Transverse colon (tissue), 4 donors: ENCODE data around the gene FRY. TPM values are rescaled to one million over a fixed set of nuclear protein-coding genes. Genes with fewer than 3 reads are reported as not detected.
"Not testable (repeated sequence)": the region's sequence is repeated elsewhere in the genome, so short reads cannot be mapped to it uniquely, and the experiment has no call there.

Experiments used
- DNase-seq: peaks from one replicate; pipeline ENCODE4 v3.0.0-alpha.2; 2019
- H3K27ac ChIP-seq, 4 donors: fragments of 200-600 bp; sonication (generic); 2 replicates each; pipeline ENCODE4 v1.5.1; 2016 to 2018; ENCODE audit warnings: inconsistent platforms in 4 of 4
- H3K27me3 ChIP-seq: fragments of 200-600 bp; sonication (generic); 2 replicates; pipeline ENCODE4 v1.5.1; 2017; ENCODE audit warnings: inconsistent platforms
- H3K36me3 ChIP-seq, 4 donors: fragments of 200-600 bp; sonication (generic); 2 replicates each; pipeline ENCODE4 v1.5.1; 2017 to 2019; ENCODE audit warnings: inconsistent platforms in 4 of 4
- H3K4me1 ChIP-seq, 4 donors: fragments of 200-600 bp; sonication (generic); 2 replicates each; pipeline ENCODE4 v1.5.1; 2017 to 2020; ENCODE audit warnings: inconsistent platforms in 4 of 4
- H3K4me3 ChIP-seq, 4 donors: fragments of 200-600 bp; sonication (generic); 1 replicate in 1 of 4; 2 replicates in 3 of 4; pipeline versions ENCODE4 v1.5.1 to v1.6.1; 2017 to 2019; ENCODE audit warnings: inconsistent platforms in 4 of 4
- H3K9me3 ChIP-seq, 2 donors: fragments of 200-600 bp; sonication (generic); 2 replicates each; pipeline ENCODE4 v1.5.1; 2017 to 2019; ENCODE audit warnings: inconsistent platforms in 2 of 2
- CTCF ChIP-seq, 5 experiments: fragments of 200-600 bp in 3 of 5; fragments of 450-650 bp in 2 of 5; sonication (generic) in 3 of 5; IDR thresholded peaks; 1 replicate in 2 of 5; 2 replicates in 3 of 5; pipeline ENCODE4 v1.5.1; 2016 to 2017; ENCODE audit warnings: antibody characterized with exemption in 5 of 5, inconsistent platforms in 3 of 5, mild to moderate bottlenecking in 2 of 5, moderate library complexity in 1 of 5
- EP300 ChIP-seq: sonication (generic); formaldehyde crosslinking; IDR thresholded peaks from one replicate; pipeline ENCODE4 v1.6.1; 2017; ENCODE audit warnings: antibody characterized with exemption, low read depth
- POLR2A ChIP-seq: fragments of 450-650 bp; IDR thresholded peaks from one replicate; pipeline ENCODE4 v1.6.1; 2016; ENCODE audit warnings: antibody characterized with exemption, mild to moderate bottlenecking, moderate library complexity
- POLR2AphosphoS5 ChIP-seq, 3 donors: sonication (generic); formaldehyde crosslinking; IDR thresholded peaks; one replicate each; pipeline ENCODE4 v1.6.1; 2016; ENCODE audit warnings: antibody characterized with exemption in 3 of 3
- WGBS, 2 donors: methylation state at CpG; one replicate each; pipeline ENCODE4 v1.1.5; 2018; ENCODE audit warnings: low coverage in 1 of 2; 5-methylcytosine and 5-hydroxymethylcytosine counted together
- in situ Hi-C, 4 donors: fragments of 200-750 bp; cut with MboI; loops; one replicate each; pipeline versions ENCODE4 v1.15.0 to v1.15.1; 2017; ENCODE audit warnings: low sequenced_read_pairs in 3 of 4, low pct_ligation_motif_present in 1 of 4, low pct_unique_long_range_greater_than_20kb in 1 of 4
- intact Hi-C: fragments of 100-400 bp; cut with DNase I; formaldehyde crosslinking; loops from one replicate; pipeline ENCODE4 v1.15.1; 2023; ENCODE audit warnings: low total_unique reads
- total RNA-seq, 4 donors: library from RNA; depleted of rRNA; stranded (reverse); fragments of >200 nt; gene quantifications; one replicate each; pipeline ENCODE4 v1.1.0, GENCODE V29; 2016

The FRY gene
- 10 to 100 TPM in 2 of 4 donors, 1 to 10 TPM in 2; 6.7 to 42.6 (median 12.4) TPM for total RNA-seq

- Histone ChIP-seq H3K27me3 (peaks cover 15% of the 10 kb centered on the region), H3K36me3 (no peaks in the 10 kb centered on the region), H3K4me1 (peaks cover 0 to 32% (median 4%) of the 10 kb centered on the region in 4 donors), H3K4me3 (peak within 1 kb of the TSS; percentile 45 to 85 (median 54)), H3K9me3 (no peaks in the 10 kb centered on the region), H3K27ac (peak within 1 kb of the TSS; percentile 78 to 82 (median 81))
- intact Hi-C loops (no loop called here), in situ Hi-C loops (no loop called here)
- TF ChIP-seq EP300 (no peak), POLR2AphosphoS5 (IDR thresholded peaks at IDR 0.05) (peak in 2 of 3 donors; percentile 12 to 71)
- 1% methylated on average over 52 of the region's 59 CpGs; no CpG with 5 or more reads in 1 of the 2 donors for WGBS, 2 donors
- peak; percentile 56 for DNase-seq
Observed at GRCh38 chr13:32031025-32031814, at the start of gene FRY. Gene FRY (plus strand): TSS chr13:32031774. CDS start chr13:32031796, 22 bp downstream.

GRCh38 chr13:31982124-31982523 is 49.5 kb upstream of the FRY start:
- Histone ChIP-seq H3K27ac (no peak overlapping the region), H3K36me3 (no peaks in the 10 kb centered on the region), H3K27me3 (no peaks in the 10 kb centered on the region), H3K4me3 (no peak overlapping the region), H3K9me3 (no peaks in the 10 kb centered on the region), H3K4me1 (no peaks in the 10 kb centered on the region)
- in situ Hi-C loops = loop anchor here in 1 of 4 donors (25.0 kb wide), 1 partner anchor 105 kb away; no protein-coding TSS in a partner anchor
- no peak for DNase-seq
- 90 to 91% methylated on average over 2 of the region's 2 CpGs for WGBS, 2 donors
- intact Hi-C loops = no loop called here
- no peak for TF ChIP-seq POLR2A

- WGBS, 2 donors = 40 to 54% methylated on average over 5 of the region's 5 CpGs
- Histone ChIP-seq H3K4me1 (no peaks in the 10 kb centered on the region), H3K36me3 (no peaks in the 10 kb centered on the region), H3K4me3 (no peak overlapping the region), H3K27ac (no peak overlapping the region), H3K9me3 (no peaks in the 10 kb centered on the region), H3K27me3 (no peaks in the 10 kb centered on the region)
- no peak for TF ChIP-seq POLR2A
- TF ChIP-seq CTCF (IDR thresholded peaks at IDR 0.05) = no peak
- TF ChIP-seq POLR2AphosphoS5 (IDR thresholded peaks at IDR 0.05) = no peak
- TF ChIP-seq EP300 = no peak
- peak; percentile 45 for DNase-seq
- intact Hi-C loops (no loop called here), in situ Hi-C loops (loop anchor here in 1 of 4 donors (25.0 kb wide), 1 partner anchor 105 kb away; no protein-coding TSS in a partner anchor)
Observed at GRCh38 chr13:31982540-31982939, 49.0 kb upstream of the FRY start.

- H3K36me3 ChIP-seq, H3K27me3 ChIP-seq, H3K9me3 ChIP-seq, intact Hi-C loops, H3K4me1 ChIP-seq, DNase-seq, H3K27ac ChIP-seq, H3K4me3 ChIP-seq: not testable (repeated sequence)
- WGBS, 2 donors = 100% methylated on average over 2 of the region's 2 CpGs; no CpG with 5 or more reads in 1 of the 2 donors
- in situ Hi-C loops = loop anchor here in 1 of 4 donors (25.0 kb wide), 1 partner anchor 104 kb away; no protein-coding TSS in a partner anchor
Observed at GRCh38 chr13:31983696-31984095, 47.9 kb upstream of the FRY start.

GRCh38 chr13:31984388-31984787 is 47.2 kb upstream of the FRY start:
- WGBS, 2 donors = 90 to 92% methylated on average over 2 to 4 of the region's 4 CpGs
- H3K36me3 ChIP-seq, intact Hi-C loops, H3K27ac ChIP-seq, H3K4me3 ChIP-seq, DNase-seq, H3K4me1 ChIP-seq, H3K27me3 ChIP-seq, H3K9me3 ChIP-seq: not testable (repeated sequence)
- in situ Hi-C loops = loop anchor here in 1 of 4 donors (25.0 kb wide), 1 partner anchor 103 kb away; no protein-coding TSS in a partner anchor
